ENCODE data around the gene CLEC4M.
"Not testable (repeated sequence)": the region's sequence is repeated elsewhere in the genome, so short reads cannot be mapped to it uniquely, and the experiment has no call there.

DNA sequence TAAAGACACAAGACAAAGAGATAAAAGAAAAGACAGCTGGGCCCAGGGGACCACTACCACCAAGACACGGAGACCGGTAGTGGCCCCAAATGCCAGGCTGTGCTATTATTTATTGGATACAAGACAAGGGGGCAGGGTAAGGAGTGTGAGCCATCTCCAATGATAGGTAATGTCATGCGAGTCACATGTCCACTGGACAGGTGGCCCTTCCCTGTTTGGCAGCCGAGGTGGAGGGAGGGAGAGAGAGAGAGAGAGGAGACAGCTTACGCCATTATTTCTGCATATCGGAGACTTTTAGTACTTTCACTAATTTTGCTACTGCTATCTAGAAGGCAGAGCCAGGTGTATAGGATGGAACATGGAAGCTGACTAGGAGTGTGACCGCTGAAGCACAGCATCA is 29.7 kb downstream of the CLEC4M start:
- TF ChIP-seq, protein P1, sequence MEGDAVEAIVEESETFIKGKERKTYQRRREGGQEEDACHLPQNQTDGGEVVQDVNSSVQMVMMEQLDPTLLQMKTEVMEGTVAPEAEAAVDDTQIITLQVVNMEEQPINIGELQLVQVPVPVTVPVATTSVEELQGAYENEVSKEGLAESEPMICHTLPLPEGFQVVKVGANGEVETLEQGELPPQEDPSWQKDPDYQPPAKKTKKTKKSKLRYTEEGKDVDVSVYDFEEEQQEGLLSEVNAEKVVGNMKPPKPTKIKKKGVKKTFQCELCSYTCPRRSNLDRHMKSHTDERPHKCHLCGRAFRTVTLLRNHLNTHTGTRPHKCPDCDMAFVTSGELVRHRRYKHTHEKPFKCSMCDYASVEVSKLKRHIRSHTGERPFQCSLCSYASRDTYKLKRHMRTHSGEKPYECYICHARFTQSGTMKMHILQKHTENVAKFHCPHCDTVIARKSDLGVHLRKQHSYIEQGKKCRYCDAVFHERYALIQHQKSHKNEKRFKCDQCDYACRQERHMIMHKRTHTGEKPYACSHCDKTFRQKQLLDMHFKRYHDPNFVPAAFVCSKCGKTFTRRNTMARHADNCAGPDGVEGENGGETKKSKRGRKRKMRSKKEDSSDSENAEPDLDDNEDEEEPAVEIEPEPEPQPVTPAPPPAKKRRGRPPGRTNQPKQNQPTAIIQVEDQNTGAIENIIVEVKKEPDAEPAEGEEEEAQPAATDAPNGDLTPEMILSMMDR (conservative IDR thresholded peaks at IDR 0.05), result not testable (repeated sequence)
- not testable (repeated sequence) for TF ChIP-seq ZFX (IDR thresholded peaks at IDR 0.05)

Measured in C4-2B (cell line).